ENCODE results near the gene RASL11B.

The RASL11B gene

GRCh38 chr4:52870225-52870624 is 8.1 kb downstream of the RASL11B start:
- TF ChIP-seq MYC (IDR thresholded peaks at IDR 0.05; ENCODE audit: low read depth, low read length), result no peak
- no peak for TF ChIP-seq CTCF (IDR thresholded peaks at IDR 0.05; ENCODE audit: low read depth, low read length)
- no peak for TF ChIP-seq MAX (IDR thresholded peaks at IDR 0.05; ENCODE audit: low read depth, low read length)
- TF ChIP-seq POLR2A (IDR thresholded peaks at IDR 0.05; ENCODE audit: extremely low read depth, insufficient read length), result no peak
- H3K4me3 ChIP-seq (ENCODE audit: low read depth, low read length), result no peak overlapping the region
- DNase-seq (ENCODE audit: low read depth), result no peak

- no peak for DNase-seq (ENCODE audit: low read depth)
- no peak for TF ChIP-seq MYC (IDR thresholded peaks at IDR 0.05; ENCODE audit: low read depth, low read length)
- no peak for TF ChIP-seq CTCF (IDR thresholded peaks at IDR 0.05; ENCODE audit: low read depth, low read length)
- TF ChIP-seq MAX (IDR thresholded peaks at IDR 0.05; ENCODE audit: low read depth, low read length), result no peak
- no peak for TF ChIP-seq POLR2A (IDR thresholded peaks at IDR 0.05; ENCODE audit: extremely low read depth, insufficient read length)
- H3K4me3 ChIP-seq (ENCODE audit: low read depth, low read length), result no peak overlapping the region
Observed at GRCh38 chr4:52873191-52873590, 11.1 kb downstream of the RASL11B start.

- TF ChIP-seq MYC (IDR thresholded peaks at IDR 0.05; ENCODE audit: low read depth, low read length) (no peak), MAX (IDR thresholded peaks at IDR 0.05; ENCODE audit: low read depth, low read length) (no peak), CTCF (IDR thresholded peaks at IDR 0.05; ENCODE audit: low read depth, low read length) (no peak), POLR2A (IDR thresholded peaks at IDR 0.05; ENCODE audit: extremely low read depth, insufficient read length) (no peak)
- no peak for DNase-seq (ENCODE audit: low read depth)
Observed at GRCh38 chr4:52873861-52874343, 11.8 kb downstream of the RASL11B start.

GRCh38 chr4:52874948-52875347 is 12.8 kb downstream of the RASL11B start:
- no peak overlapping the region for H3K4me3 ChIP-seq (ENCODE audit: low read depth, low read length)
- DNase-seq (ENCODE audit: low read depth), result no peak
- TF ChIP-seq CTCF (IDR thresholded peaks at IDR 0.05; ENCODE audit: low read depth, low read length), result no peak
- TF ChIP-seq POLR2A (IDR thresholded peaks at IDR 0.05; ENCODE audit: extremely low read depth, insufficient read length), result no peak
- TF ChIP-seq MYC (IDR thresholded peaks at IDR 0.05; ENCODE audit: low read depth, low read length), result no peak
- TF ChIP-seq MAX (IDR thresholded peaks at IDR 0.05; ENCODE audit: low read depth, low read length), result no peak

More at GRCh38 chr4:52873861-52874343, 11.8 kb downstream of the RASL11B start:
- no peak overlapping the region for H3K4me3 ChIP-seq (ENCODE audit: low read depth, low read length)

- TF ChIP-seq MAX (IDR thresholded peaks at IDR 0.05; ENCODE audit: low read depth, low read length), result no peak
- no peak for TF ChIP-seq CTCF (IDR thresholded peaks at IDR 0.05; ENCODE audit: low read depth, low read length)
- TF ChIP-seq POLR2A (IDR thresholded peaks at IDR 0.05; ENCODE audit: extremely low read depth, insufficient read length), result no peak
- TF ChIP-seq MYC (IDR thresholded peaks at IDR 0.05; ENCODE audit: low read depth, low read length), result no peak
Observed at GRCh38 chr4:52876069-52876468, 14.0 kb downstream of the RASL11B start.

More at GRCh38 chr4:52876069-52876468, 14.0 kb downstream of the RASL11B start:
- H3K4me3 ChIP-seq (ENCODE audit: low read depth, low read length), result no peak overlapping the region
- peak; percentile 19 for DNase-seq (ENCODE audit: low read depth)
